ENCODE results near the gene SLIT1. TPM values are rescaled to one million over a fixed set of nuclear protein-coding genes. Genes with fewer than 3 reads are reported as not detected.
A peak's percentile ranks its signal among the peaks of the same experiment; 100 is the strongest.

The SLIT1 gene
- total RNA-seq, 1 donor from 2014 or later, result 0.23 TPM

DNA sequence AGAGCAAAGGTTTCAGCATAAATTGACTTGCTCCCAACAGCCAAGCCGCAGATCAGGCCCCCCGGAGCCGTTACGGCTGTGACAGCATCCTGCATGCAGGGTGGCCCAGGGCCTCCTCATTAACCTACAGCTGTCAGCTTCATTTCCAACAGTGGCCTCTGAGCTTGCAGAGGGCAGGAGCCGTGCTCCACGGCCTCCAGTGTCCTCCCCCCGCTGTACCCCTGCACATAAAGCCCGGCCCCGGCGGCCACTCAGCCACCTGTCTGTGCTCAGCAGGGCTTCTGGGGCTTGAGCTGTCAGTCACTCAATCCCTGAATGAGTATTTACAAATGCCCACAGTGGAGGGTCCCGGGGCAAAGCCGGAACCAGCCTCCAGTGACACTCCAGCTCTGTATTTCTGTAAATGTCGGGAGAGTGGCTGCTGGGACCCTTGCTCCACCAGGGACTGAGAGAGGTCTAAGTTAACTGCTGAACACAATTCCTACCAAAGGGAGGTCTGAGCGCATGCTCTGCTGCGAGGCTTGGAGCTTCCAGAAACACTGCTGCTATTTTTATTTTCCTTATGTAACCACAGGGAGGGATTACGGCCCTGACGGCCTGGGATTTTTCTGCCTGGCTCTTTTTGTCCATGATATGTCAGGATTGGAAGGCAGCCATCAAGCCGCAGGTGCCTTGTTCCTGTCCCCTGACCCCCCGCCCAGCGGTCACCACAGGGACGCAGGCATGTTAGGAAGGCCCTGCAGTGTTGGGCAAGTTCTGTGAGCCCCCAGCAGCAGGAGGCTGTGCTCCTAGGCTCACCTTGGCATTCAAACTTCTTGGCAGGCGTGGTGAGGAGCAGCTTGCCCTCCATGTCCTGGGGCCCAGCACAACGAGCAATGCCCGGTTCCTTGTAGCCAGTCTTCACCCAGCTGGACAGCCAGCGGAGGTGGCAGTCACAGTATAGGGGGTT, 165.0 kb downstream of the SLIT1 start:
- Mint-ChIP-seq H3K4me3 (ENCODE audit: unreplicated experiment) (no peak overlapping the region), H3K27me3 (ENCODE audit: low read depth, unreplicated experiment) (no peaks in the 10 kb centered on the region), H3K27ac (ENCODE audit: unreplicated experiment) (no peak overlapping the region), H3K9me3 (ENCODE audit: unreplicated experiment) (no peaks in the 10 kb centered on the region), H3K4me1 (ENCODE audit: low read depth, unreplicated experiment) (peaks cover 17% of the 10 kb centered on the region), H3K36me3 (ENCODE audit: low read depth, unreplicated experiment) (no peaks in the 10 kb centered on the region)
- Histone ChIP-seq H3K27ac (ENCODE audit: low read depth, low read length) (no peak overlapping the region), H3K27me3 (ENCODE audit: insufficient read depth, low read length) (no peaks in the 10 kb centered on the region), H2AFZ (ENCODE audit: low read depth, low read length) (peak overlapping the region; percentile 14), H4K20me1 (ENCODE audit: insufficient read depth, low read length) (no peaks in the 10 kb centered on the region), H3K4me2 (ENCODE audit: low read length) (no peak overlapping the region), H3K4me3 (ENCODE audit: insufficient read depth, low read depth, low read length) (no peak overlapping the region), H3K36me3 (ENCODE audit: insufficient read depth, low read length) (no peaks in the 10 kb centered on the region), H3K9me3 (ENCODE audit: insufficient read depth, low read depth, low read length) (no peaks in the 10 kb centered on the region), H3K4me1 (ENCODE audit: insufficient read depth, low read length) (peaks cover 25% of the 10 kb centered on the region), H3K9ac (ENCODE audit: low read length) (no peak overlapping the region), H3K79me2 (ENCODE audit: insufficient read depth, low read length) (no peaks in the 10 kb centered on the region)
- FAIRE-seq (no peak), DNase-seq (ENCODE audit: low read depth) (no peak)
- no peak for TF ChIP-seq EZH2 (IDR thresholded peaks at IDR 0.05; ENCODE audit: insufficient read depth, low read length)
- TF ChIP-seq, protein P1, sequence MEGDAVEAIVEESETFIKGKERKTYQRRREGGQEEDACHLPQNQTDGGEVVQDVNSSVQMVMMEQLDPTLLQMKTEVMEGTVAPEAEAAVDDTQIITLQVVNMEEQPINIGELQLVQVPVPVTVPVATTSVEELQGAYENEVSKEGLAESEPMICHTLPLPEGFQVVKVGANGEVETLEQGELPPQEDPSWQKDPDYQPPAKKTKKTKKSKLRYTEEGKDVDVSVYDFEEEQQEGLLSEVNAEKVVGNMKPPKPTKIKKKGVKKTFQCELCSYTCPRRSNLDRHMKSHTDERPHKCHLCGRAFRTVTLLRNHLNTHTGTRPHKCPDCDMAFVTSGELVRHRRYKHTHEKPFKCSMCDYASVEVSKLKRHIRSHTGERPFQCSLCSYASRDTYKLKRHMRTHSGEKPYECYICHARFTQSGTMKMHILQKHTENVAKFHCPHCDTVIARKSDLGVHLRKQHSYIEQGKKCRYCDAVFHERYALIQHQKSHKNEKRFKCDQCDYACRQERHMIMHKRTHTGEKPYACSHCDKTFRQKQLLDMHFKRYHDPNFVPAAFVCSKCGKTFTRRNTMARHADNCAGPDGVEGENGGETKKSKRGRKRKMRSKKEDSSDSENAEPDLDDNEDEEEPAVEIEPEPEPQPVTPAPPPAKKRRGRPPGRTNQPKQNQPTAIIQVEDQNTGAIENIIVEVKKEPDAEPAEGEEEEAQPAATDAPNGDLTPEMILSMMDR (IDR thresholded peaks at IDR 0.05; ENCODE audit: insufficient read depth, low read depth, low read length), result no peak

GRCh38 chr10:97019213-97019844, 166.4 kb downstream of the SLIT1 start:
- peaks cover 22% of the 10 kb centered on the region for H3K4me1 ChIP-seq (ENCODE audit: insufficient read depth, low read length)
- no peak overlapping the region for H3K4me3 ChIP-seq (ENCODE audit: insufficient read depth, low read depth, low read length)
- no peak for DNase-seq (ENCODE audit: low read depth)
- H3K79me2 ChIP-seq (ENCODE audit: insufficient read depth, low read length), result no peaks in the 10 kb centered on the region
- no peaks in the 10 kb centered on the region for H4K20me1 ChIP-seq (ENCODE audit: insufficient read depth, low read length)
- Mint-ChIP-seq H3K4me1 (ENCODE audit: low read depth, unreplicated experiment) (peaks cover 16% of the 10 kb centered on the region), H3K9me3 (ENCODE audit: unreplicated experiment) (no peaks in the 10 kb centered on the region), H3K4me3 (ENCODE audit: unreplicated experiment) (no peak overlapping the region), H3K36me3 (ENCODE audit: low read depth, unreplicated experiment) (no peaks in the 10 kb centered on the region), H3K27me3 (ENCODE audit: low read depth, unreplicated experiment) (peaks cover 3% of the 10 kb centered on the region), H3K27ac (ENCODE audit: unreplicated experiment) (no peak overlapping the region)
- TF ChIP-seq, protein P1 (IDR thresholded peaks at IDR 0.05; ENCODE audit: insufficient read depth, low read depth, low read length), result no peak
- no peak for TF ChIP-seq EZH2 (IDR thresholded peaks at IDR 0.05; ENCODE audit: insufficient read depth, low read length)
- no peaks in the 10 kb centered on the region for H3K36me3 ChIP-seq (ENCODE audit: insufficient read depth, low read length)
- no peak overlapping the region for H3K9ac ChIP-seq (ENCODE audit: low read length)
- H3K27ac ChIP-seq (ENCODE audit: low read depth, low read length), result no peak overlapping the region
- no peak overlapping the region for H3K4me2 ChIP-seq (ENCODE audit: low read length)
- no peaks in the 10 kb centered on the region for H3K27me3 ChIP-seq (ENCODE audit: insufficient read depth, low read length)
- no peak for FAIRE-seq
- H3K9me3 ChIP-seq (ENCODE audit: insufficient read depth, low read depth, low read length), result no peaks in the 10 kb centered on the region
- H2AFZ ChIP-seq (ENCODE audit: low read depth, low read length), result no peak overlapping the region
